Endothelial cell of umbilical vein (primary cell): ENCODE results near the gene SORCS2. TPM values are rescaled to one million over a fixed set of nuclear protein-coding genes. Genes with fewer than 3 reads are reported as not detected.

ENCODE experiments used
- BruUV-seq: library from RNA; stranded (reverse); fragments of 400-500 nt; replicated peaks from 2 replicates; lab custom pipeline; 2021; lab: Mats Ljungman, UMichigan
- CTCF ChIA-PET: fragments of 300-600, 350-600 bp; sonication (Branson Sonifier 250); formaldehyde crosslinking; loops from one replicate; lab custom pipeline; 2021; ENCODE audit warnings: antibody characterized with exemption, inconsistent platforms; lab: Charles Lee
- POLR2A ChIA-PET: fragments of 300-600, 350-600 bp; sonication (Branson Sonifier 250); formaldehyde crosslinking; loops from one replicate; lab custom pipeline; 2021; ENCODE audit warnings: antibody characterized with exemption, inconsistent platforms; lab: Charles Lee
- DNase-seq: peaks from one replicate; pipeline ENCODE4 v3.0.0-alpha.2; 2011; ENCODE audit warnings: low read depth, low spot score
- FAIRE-seq: peaks from 2 replicates; lab custom pipeline; 2011; peaks lifted over from hg19 to GRCh38; lab: Jason Lieb, UNC
- H2AFZ ChIP-seq: 2 replicates; pipeline ENCODE4 v1.6.0; 2012; ENCODE audit warnings: low read depth, low read length, control low read depth, inconsistent platforms
- H3K27ac ChIP-seq: 2 replicates; pipeline ENCODE4 v1.5.1; 2011; ENCODE audit warnings: low read depth, mild to moderate bottlenecking, control low read depth, low read length, moderate library complexity; ENCODE audit not compliant: insufficient read depth
- H3K27me3 ChIP-seq, 2 experiments: 2 replicates each; pipeline versions ENCODE4 v1.6.0 to v1.6.1; 2011; ENCODE audit warnings: low read length in 2 of 2, mixed read lengths in 1 of 2; ENCODE audit not compliant: control insufficient read depth in 2 of 2, insufficient read depth in 2 of 2
- H3K36me3 ChIP-seq, 2 experiments: 2 replicates in 1 of 2; 3 replicates in 1 of 2; pipeline ENCODE4 v1.5.1; 2011; ENCODE audit warnings: low read length in 2 of 2, mild to moderate bottlenecking in 1 of 2, moderate library complexity in 1 of 2; ENCODE audit not compliant: control insufficient read depth in 2 of 2, insufficient read depth in 2 of 2; ENCODE audit errors: extremely low read depth in 1 of 2
- H3K4me1 ChIP-seq: 3 replicates; pipeline ENCODE4 v1.5.1; 2011; ENCODE audit warnings: mild to moderate bottlenecking, low read length; ENCODE audit not compliant: control insufficient read depth, insufficient read depth; ENCODE audit errors: extremely low read depth
- H3K4me2 ChIP-seq: 2 replicates; pipeline ENCODE4 v1.6.1; 2011; ENCODE audit warnings: low read length, control low read depth, mixed read lengths; ENCODE audit not compliant: insufficient read depth
- H3K4me3 ChIP-seq, 3 experiments: fragments of 200-600 bp in 1 of 3; sonication (generic), shearing (Covaris generic) in 1 of 3; replicated peaks in 1 of 3; 2 replicates each; pipeline ENCODE4 v1.5.1; 2011 to 2016; ENCODE audit warnings: control low read depth in 3 of 3, low read length in 3 of 3, mild to moderate bottlenecking in 2 of 3, inconsistent platforms in 1 of 3, low read depth in 1 of 3, moderate library complexity in 1 of 3; ENCODE audit not compliant: insufficient read depth in 1 of 3
- H3K79me2 ChIP-seq: 2 replicates; pipeline ENCODE4 v1.6.0; 2012; ENCODE audit warnings: low read length, inconsistent platforms; ENCODE audit not compliant: control insufficient read depth, insufficient read depth
- H3K9ac ChIP-seq: replicated peaks from 2 replicates; pipeline ENCODE3; 2011; ENCODE audit warnings: low read length, control low read depth; ENCODE audit not compliant: insufficient read depth; ENCODE audit errors: extremely low read depth
- H3K9me1 ChIP-seq: replicated peaks from 3 replicates; pipeline ENCODE4 v1.6.0; 2011; ENCODE audit warnings: mild to moderate bottlenecking, low read length; ENCODE audit not compliant: control insufficient read depth, insufficient read depth; ENCODE audit errors: extremely low read depth
- H3K9me3 ChIP-seq: replicated peaks from 2 replicates; pipeline ENCODE4 v1.5.1; 2012; ENCODE audit warnings: low read length, inconsistent platforms; ENCODE audit not compliant: control insufficient read depth, insufficient read depth
- H4K20me1 ChIP-seq: replicated peaks from 2 replicates; pipeline ENCODE3; 2011; ENCODE audit warnings: mild to moderate bottlenecking, low read length; ENCODE audit not compliant: control insufficient read depth, insufficient read depth; ENCODE audit errors: extremely low read depth
- EZH2 ChIP-seq: IDR thresholded peaks from 2 replicates; pipeline ENCODE4 v1.6.1; 2012; ENCODE audit warnings: borderline replicate concordance, low read depth, mild to moderate bottlenecking, moderate library complexity, low read length, inconsistent platforms; ENCODE audit not compliant: severe bottlenecking
- FOS ChIP-seq: IDR thresholded peaks from 2 replicates; pipeline ENCODE4 v1.6.1; 2011; ENCODE audit warnings: mild to moderate bottlenecking, low read length, moderate library complexity, borderline replicate concordance; ENCODE audit not compliant: insufficient read depth
- GATA2 ChIP-seq: IDR thresholded peaks from 2 replicates; pipeline ENCODE4 v1.7.0; 2011; ENCODE audit warnings: low read depth, mild to moderate bottlenecking, moderate library complexity, mixed read lengths, low read length; ENCODE audit not compliant: insufficient read length, insufficient read depth
- JUN ChIP-seq: IDR thresholded peaks from 2 replicates; pipeline ENCODE4 v1.6.1; 2011; ENCODE audit warnings: borderline replicate concordance, low read depth; ENCODE audit not compliant: insufficient read length, insufficient read depth
- MYC ChIP-seq: IDR thresholded peaks from one replicate; pipeline ENCODE4 v1.6.1; 2011; ENCODE audit warnings: mild to moderate bottlenecking, low read depth, low read length
- POLR2A ChIP-seq: IDR thresholded peaks from 2 replicates; pipeline ENCODE4 v1.6.1; 2012; ENCODE audit warnings: low read depth, mild to moderate bottlenecking, control low read depth, low read length
- POLR2AphosphoS5 ChIP-seq: IDR thresholded peaks from 2 replicates; pipeline ENCODE4 v1.6.1; 2012; ENCODE audit warnings: low read depth, mild to moderate bottlenecking, control low read depth, low read length, moderate library complexity; ENCODE audit not compliant: insufficient read depth
- dilution Hi-C: fragments of 300-500 bp; cut with MboI; formaldehyde crosslinking; loops from one replicate; pipeline ENCODE4 v1.15.0; 2019; ENCODE audit warnings: low sequenced_read_pairs; ENCODE audit not compliant: extremely low pct_ligation_motif_present
- intact Hi-C: fragments of 100-400 bp; cut with micrococcal nuclease; formaldehyde crosslinking; loops from one replicate; pipeline ENCODE4 v1.10.0; 2022
- polyA plus RNA-seq, 4 experiments: library from polyadenylated mRNA; depleted of rRNA in 3 of 4; stranded (reverse) in 3 of 4; unstranded in 1 of 4; fragments of >200 nt; gene quantifications; 2 replicates each; pipeline versions ENCODE4 v1.2.1 to v1.2.3, GENCODE V29; 2011 to 2012; ENCODE audit warnings: missing spikeins in 1 of 4
- total RNA-seq: library from RNA; stranded (reverse); gene quantifications from 2 replicates; pipeline ENCODE4 v1.2.3, GENCODE V29; 2021
- TF ChIP-seq, protein P1 (sequence below): IDR thresholded peaks from 2 replicates; pipeline ENCODE4 v1.6.1; 2011; ENCODE audit not compliant: insufficient read depth, insufficient read length
- TF ChIP-seq, protein P2 (sequence below), 2 donors: IDR thresholded peaks; 1 replicate in 1 of 2; 2 replicates in 1 of 2; pipeline ENCODE4 v1.5.1; 2011; ENCODE audit warnings: low read length in 2 of 2, mild to moderate bottlenecking in 2 of 2, moderate library complexity in 2 of 2, control low read depth in 1 of 2, inconsistent platforms in 1 of 2, low read depth in 1 of 2; ENCODE audit not compliant: insufficient read depth in 1 of 2; ENCODE audit errors: extremely low read depth in 1 of 2

The SORCS2 gene
- total and polyA plus RNA-seq, 2 donors (not counting 3 experiments of a cell fraction or from before 2014, with no cell fraction given), result not detected

DNA sequence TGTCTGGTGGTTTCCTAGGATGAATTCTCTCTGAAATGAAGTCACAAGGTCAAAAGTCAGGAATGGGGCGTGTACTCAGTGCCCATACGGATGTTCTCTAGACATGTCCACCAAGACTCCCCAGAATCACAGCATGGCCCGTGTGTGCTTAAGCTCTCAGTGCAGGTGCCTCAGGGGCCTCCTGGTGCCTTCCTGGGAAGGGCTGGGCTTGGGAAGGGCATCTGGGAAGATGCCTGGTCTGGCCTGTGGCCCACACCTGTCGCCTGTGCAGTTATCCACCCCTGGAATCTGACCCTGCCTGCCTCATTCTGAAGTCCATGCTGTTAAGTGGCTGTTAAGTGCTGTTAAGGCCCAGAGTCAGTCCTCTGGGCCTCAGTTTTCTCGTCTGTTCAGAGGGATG, 31.2 kb downstream of the SORCS2 start:
- dilution Hi-C loops, result no loop called here
- FAIRE-seq, result no peak
- Histone ChIP-seq H3K4me1 (no peaks in the 10 kb centered on the region), H4K20me1 (no peaks in the 10 kb centered on the region), H3K27me3 (no peaks in the 10 kb centered on the region), H3K9ac (no peak overlapping the region), H3K79me2 (no peaks in the 10 kb centered on the region), H3K9me3 (no peaks in the 10 kb centered on the region), H3K27ac (no peak overlapping the region), H3K36me3 (no peaks in the 10 kb centered on the region), H3K9me1 (no peaks in the 10 kb centered on the region), H3K4me3 (no peak overlapping the region), H3K4me2 (no peak overlapping the region), H2AFZ (no peak overlapping the region)
- DNase-seq, result no peak
- BruUV-seq, result no TSS peak
- ChIA-PET CTCF (no interaction called here), POLR2A (no interaction called here)
- intact Hi-C loops, result no loop called here
- TF ChIP-seq GATA2, result no peak
- no peak for TF ChIP-seq JUN
- TF ChIP-seq, protein P1, sequence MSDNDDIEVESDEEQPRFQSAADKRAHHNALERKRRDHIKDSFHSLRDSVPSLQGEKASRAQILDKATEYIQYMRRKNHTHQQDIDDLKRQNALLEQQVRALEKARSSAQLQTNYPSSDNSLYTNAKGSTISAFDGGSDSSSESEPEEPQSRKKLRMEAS, result no peak

DNA sequence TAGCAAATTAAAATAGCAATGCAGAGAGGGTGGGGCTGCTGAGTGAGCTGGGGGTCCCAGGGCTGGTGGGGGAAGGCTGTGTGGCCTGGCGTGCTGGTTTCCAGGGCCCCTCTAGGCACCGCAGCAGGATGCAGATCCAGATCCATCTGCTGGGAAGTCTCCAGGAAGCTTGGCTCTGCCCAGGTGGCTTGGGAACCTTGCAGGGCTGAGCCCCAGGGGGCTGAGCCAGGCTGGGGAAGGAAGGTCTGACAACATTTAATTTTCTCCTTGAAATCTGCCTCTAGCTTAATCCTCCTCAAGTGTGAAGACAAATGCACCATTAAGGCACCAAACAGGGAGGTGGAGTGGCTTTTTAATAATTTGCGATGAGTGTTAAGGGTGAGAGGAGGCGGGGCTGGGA, 31.7 kb downstream of the SORCS2 start:
- TF ChIP-seq EZH2 (no peak), JUN (no peak), FOS (no peak), POLR2A (no peak), GATA2 (no peak), POLR2AphosphoS5 (no peak), MYC (no peak)
- TF ChIP-seq, protein P2, sequence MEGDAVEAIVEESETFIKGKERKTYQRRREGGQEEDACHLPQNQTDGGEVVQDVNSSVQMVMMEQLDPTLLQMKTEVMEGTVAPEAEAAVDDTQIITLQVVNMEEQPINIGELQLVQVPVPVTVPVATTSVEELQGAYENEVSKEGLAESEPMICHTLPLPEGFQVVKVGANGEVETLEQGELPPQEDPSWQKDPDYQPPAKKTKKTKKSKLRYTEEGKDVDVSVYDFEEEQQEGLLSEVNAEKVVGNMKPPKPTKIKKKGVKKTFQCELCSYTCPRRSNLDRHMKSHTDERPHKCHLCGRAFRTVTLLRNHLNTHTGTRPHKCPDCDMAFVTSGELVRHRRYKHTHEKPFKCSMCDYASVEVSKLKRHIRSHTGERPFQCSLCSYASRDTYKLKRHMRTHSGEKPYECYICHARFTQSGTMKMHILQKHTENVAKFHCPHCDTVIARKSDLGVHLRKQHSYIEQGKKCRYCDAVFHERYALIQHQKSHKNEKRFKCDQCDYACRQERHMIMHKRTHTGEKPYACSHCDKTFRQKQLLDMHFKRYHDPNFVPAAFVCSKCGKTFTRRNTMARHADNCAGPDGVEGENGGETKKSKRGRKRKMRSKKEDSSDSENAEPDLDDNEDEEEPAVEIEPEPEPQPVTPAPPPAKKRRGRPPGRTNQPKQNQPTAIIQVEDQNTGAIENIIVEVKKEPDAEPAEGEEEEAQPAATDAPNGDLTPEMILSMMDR (IDR thresholded peaks at IDR 0.05; ENCODE audit: extremely low read depth in 1 of 2, insufficient read depth in 1 of 2, low read depth in 1 of 2, low read length in 2 of 2), result no peak
- TF ChIP-seq, protein P1, result no peak
- Histone ChIP-seq H3K4me1 (no peaks in the 10 kb centered on the region), H3K9ac (no peak overlapping the region), H3K36me3 (no peaks in the 10 kb centered on the region), H3K27ac (no peak overlapping the region), H4K20me1 (no peaks in the 10 kb centered on the region), H3K79me2 (no peaks in the 10 kb centered on the region), H3K4me2 (no peak overlapping the region), H3K9me3 (no peaks in the 10 kb centered on the region), H2AFZ (no peak overlapping the region), H3K27me3 (no peaks in the 10 kb centered on the region), H3K9me1 (no peaks in the 10 kb centered on the region), H3K4me3 (no peak overlapping the region)
- POLR2A ChIA-PET, result no interaction called here
- FAIRE-seq (no peak), DNase-seq (no peak)
- no TSS peak for BruUV-seq
- CTCF ChIA-PET, result no interaction called here
- dilution Hi-C loops (no loop called here), intact Hi-C loops (no loop called here)
